AG09309 (cell line): ENCODE results near the gene EVC2.

Experiments used
- DNase-seq: peaks from one replicate; pipeline ENCODE4 v3.0.0-alpha.2; 2010; ENCODE audit warnings: low read depth
- H3K4me3 ChIP-seq: 2 replicates; pipeline ENCODE4 v1.5.1; 2011; ENCODE audit warnings: mild to moderate bottlenecking, low read depth, low read length, moderate library complexity; ENCODE audit not compliant: control insufficient read depth
- TF ChIP-seq, protein P1 (sequence below): IDR thresholded peaks from 2 replicates; pipeline ENCODE4 v1.5.1; 2011; ENCODE audit warnings: mild to moderate bottlenecking, low read depth, low read length, inconsistent platforms; ENCODE audit not compliant: insufficient read depth, control insufficient read depth; ENCODE audit errors: missing control alignments

The EVC2 gene

DNA sequence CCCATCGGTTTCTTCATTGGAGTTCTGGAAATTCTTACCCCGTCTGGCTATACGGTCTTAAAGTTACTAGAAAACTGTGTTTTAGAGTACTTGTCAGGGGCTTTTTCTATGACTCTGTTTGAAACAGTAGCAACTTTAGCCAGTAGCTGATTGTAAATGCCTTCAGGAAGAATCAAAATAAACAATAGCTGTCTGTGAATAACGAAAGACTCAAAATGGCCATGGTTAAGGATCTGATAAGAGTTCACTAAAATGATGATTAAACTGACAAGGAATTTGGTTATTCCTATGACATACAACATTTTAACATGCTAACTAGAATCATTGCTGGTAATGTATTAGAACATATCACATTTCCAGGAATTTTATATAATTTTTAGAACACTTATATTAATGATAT, 191.0 kb downstream of the EVC2 start:
- H3K4me3 ChIP-seq = no peak overlapping the region
- DNase-seq = no peak
- TF ChIP-seq, protein P1, sequence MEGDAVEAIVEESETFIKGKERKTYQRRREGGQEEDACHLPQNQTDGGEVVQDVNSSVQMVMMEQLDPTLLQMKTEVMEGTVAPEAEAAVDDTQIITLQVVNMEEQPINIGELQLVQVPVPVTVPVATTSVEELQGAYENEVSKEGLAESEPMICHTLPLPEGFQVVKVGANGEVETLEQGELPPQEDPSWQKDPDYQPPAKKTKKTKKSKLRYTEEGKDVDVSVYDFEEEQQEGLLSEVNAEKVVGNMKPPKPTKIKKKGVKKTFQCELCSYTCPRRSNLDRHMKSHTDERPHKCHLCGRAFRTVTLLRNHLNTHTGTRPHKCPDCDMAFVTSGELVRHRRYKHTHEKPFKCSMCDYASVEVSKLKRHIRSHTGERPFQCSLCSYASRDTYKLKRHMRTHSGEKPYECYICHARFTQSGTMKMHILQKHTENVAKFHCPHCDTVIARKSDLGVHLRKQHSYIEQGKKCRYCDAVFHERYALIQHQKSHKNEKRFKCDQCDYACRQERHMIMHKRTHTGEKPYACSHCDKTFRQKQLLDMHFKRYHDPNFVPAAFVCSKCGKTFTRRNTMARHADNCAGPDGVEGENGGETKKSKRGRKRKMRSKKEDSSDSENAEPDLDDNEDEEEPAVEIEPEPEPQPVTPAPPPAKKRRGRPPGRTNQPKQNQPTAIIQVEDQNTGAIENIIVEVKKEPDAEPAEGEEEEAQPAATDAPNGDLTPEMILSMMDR = no peak

GRCh38 chr4:5515646-5516045, 192.7 kb downstream of the EVC2 start:
- H3K4me3 ChIP-seq = no peak overlapping the region
- no peak for DNase-seq
- TF ChIP-seq, protein P1 = no peak
